Ovary (tissue), 9 donors: ENCODE data around the gene UBE3D. TPM values are rescaled to one million over a fixed set of nuclear protein-coding genes. Genes with fewer than 3 reads are reported as not detected.

Source experiments
- DNase-seq, 5 donors: peaks; one replicate each; pipeline ENCODE4 v3.0.0-alpha.2; 2019 to 2020
- H3K27ac ChIP-seq, 2 donors: fragments of 200-600 bp; one replicate each; pipeline versions ENCODE4 v1.5.1 to v1.8.0; 2019 to 2022
- H3K27me3 ChIP-seq: fragments of 200-600 bp; one replicate; pipeline ENCODE4 v1.8.0; 2022
- H3K36me3 ChIP-seq: fragments of 200-600 bp; sonication (generic); one replicate; pipeline ENCODE4 v1.5.1; 2019
- H3K4me1 ChIP-seq: one replicate; pipeline ENCODE4 v1.8.1; 2013; ENCODE audit warnings: mild to moderate bottlenecking, moderate library complexity; ENCODE audit not compliant: insufficient read depth
- H3K4me3 ChIP-seq: fragments of 200-600 bp; sonication (generic); one replicate; pipeline ENCODE4 v1.5.1; 2017
- H3K9me3 ChIP-seq, 2 donors: fragments of 200-600 bp in 1 of 2; sonication (generic) in 1 of 2; one replicate each; pipeline versions ENCODE4 v1.5.1 to v1.8.1; 2013 to 2019; ENCODE audit warnings: mild to moderate bottlenecking in 1 of 2, moderate library complexity in 1 of 2
- CTCF ChIP-seq, 3 donors: fragments of 450-650 bp in 2 of 3; fragments of 200-600 bp in 1 of 3; IDR thresholded peaks; one replicate each; pipeline versions ENCODE4 v1.5.1 to v1.8.0; 2016 to 2022; ENCODE audit warnings: antibody characterized with exemption in 3 of 3, mild to moderate bottlenecking in 1 of 3
- EP300 ChIP-seq: sonication (generic); formaldehyde crosslinking; IDR thresholded peaks from one replicate; pipeline ENCODE4 v1.6.1; 2017; ENCODE audit warnings: antibody characterized with exemption
- POLR2A ChIP-seq: fragments of 450-650 bp; IDR thresholded peaks from one replicate; pipeline ENCODE4 v1.6.1; 2017; ENCODE audit warnings: antibody characterized with exemption, mild to moderate bottlenecking, moderate library complexity
- WGBS, 3 donors: extraction: QIAGEN DNeasy Blood & Tissue Kit in 1 of 3; methylation state at CpG; one replicate each; pipeline versions ENCODE4 v1.1.5 to v1.1.7; 2013 to 2017; 5-methylcytosine and 5-hydroxymethylcytosine counted together
- intact Hi-C, 4 donors: fragments of 100-400 bp; cut with DNase I; formaldehyde crosslinking; loops; one replicate each; pipeline versions ENCODE4 v1.11.0 to v1.15.1; 2022 to 2023
- polyA plus RNA-seq, 2 donors: library from polyadenylated mRNA; stranded (reverse); fragments of 200-250 nt in 1 of 2; fragments of 350-450 nt in 1 of 2; fragmentation: Illumina TruSeq in 1 of 2; extraction: RNeasy Lipid Tissue Mini Kit (QIAGEN cat#74804) in 1 of 2; gene quantifications; one replicate each; pipeline ENCODE4 v1.2.3, GENCODE V29; 2013 to 2014
- total RNA-seq, 7 donors: library from RNA; depleted of rRNA in 2 of 7; stranded (reverse); fragments of >200 nt in 2 of 7; fragmentation: NEBNext Ultra II Directional in 3 of 7; extraction: Animal tissue kit (Norgen Biotek cat#: 25700) in 3 of 7; gene quantifications; one replicate each; pipeline versions ENCODE4 v1.1.0 to v1.2.4, GENCODE V29; 2016 to 2023
- donor health status: DM: no; HTN: no; CAD: no; lungs with moderate emphysema.
- donor health status: DM: no; HTN: no; CAD: no.
- donor health status: Bipolar disorder and iron deficiency.
- donor health status: DM: yes; HTN: yes; CAD: no.
- donor health status: DM: no; HTN: no; CAD: no.
- donor health status: DM: yes; HTN: yes; CAD: no.

The UBE3D gene
- total and polyA plus RNA-seq, 9 donors: 3.3 to 13.1 (median 5.9) TPM

DNA sequence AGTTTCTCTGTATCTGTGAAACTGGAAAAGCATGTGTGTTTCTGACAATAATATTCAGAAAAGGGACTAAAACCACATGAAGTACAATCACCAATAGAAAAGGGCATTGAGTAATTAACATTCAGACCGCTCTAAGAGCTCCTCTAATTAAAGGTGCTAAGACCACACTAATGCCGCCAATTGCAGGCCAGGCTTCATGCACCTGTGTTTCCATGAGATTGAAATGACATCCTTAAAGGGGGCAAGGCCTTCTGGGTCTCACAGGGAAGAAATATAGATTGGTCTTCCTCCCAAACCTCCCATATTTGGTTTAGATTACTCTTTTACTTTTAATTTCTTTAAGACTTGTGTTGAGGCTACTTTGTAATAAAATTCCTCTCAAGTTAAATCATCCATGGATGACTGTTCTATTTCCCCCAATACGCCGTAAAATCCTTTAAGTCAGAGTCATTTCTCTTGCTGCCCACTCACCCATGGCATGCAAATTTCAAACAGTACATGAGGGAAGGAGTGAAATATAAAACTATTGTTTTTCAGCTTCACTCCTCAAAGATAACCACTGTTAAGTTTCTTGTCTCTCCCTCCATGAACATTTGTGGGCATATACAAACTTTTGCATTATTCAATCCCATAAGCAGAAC, 110.6 kb downstream of the UBE3D start:
- TF ChIP-seq CTCF (IDR thresholded peaks at IDR 0.05) (no peak), EP300 (no peak), POLR2A (no peak)
- no peak for DNase-seq
- no peaks in the 10 kb centered on the region for H3K9me3 ChIP-seq
- no peaks in the 10 kb centered on the region for H3K4me1 ChIP-seq
- intact Hi-C loops: no loop called here
- 78 to 91% (median 78%) methylated on average over 4 of the region's 4 CpGs for WGBS, 3 donors
- H3K36me3 ChIP-seq: no peaks in the 10 kb centered on the region
- H3K4me3 ChIP-seq: no peak overlapping the region
- H3K27me3 ChIP-seq: no peaks in the 10 kb centered on the region
- H3K27ac ChIP-seq: no peak overlapping the region

DNA sequence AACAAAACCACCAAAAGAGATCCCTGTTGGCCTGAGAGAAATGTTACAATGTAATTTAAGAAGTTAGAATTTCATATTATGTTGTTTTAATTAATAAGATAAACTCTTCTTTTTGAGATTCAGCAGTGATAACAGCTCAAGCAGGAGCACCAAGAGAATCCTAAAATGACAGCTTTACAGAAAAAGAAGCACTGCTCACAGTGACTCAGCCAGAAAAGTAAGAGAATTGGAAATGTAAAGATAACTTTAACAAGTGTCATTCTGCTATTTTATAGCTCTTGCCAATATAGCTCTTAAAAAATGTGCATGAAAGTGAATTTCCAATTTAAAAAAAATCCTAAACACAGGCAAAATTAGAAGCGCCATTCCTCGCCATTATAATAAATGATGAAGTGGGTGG, 111.3 kb downstream of the UBE3D start:
- no peaks in the 10 kb centered on the region for H3K4me1 ChIP-seq
- no peaks in the 10 kb centered on the region for H3K36me3 ChIP-seq
- H3K4me3 ChIP-seq: no peak overlapping the region
- no peaks in the 10 kb centered on the region for H3K9me3 ChIP-seq
- no peak for DNase-seq
- intact Hi-C loops: no loop called here
- no peaks in the 10 kb centered on the region for H3K27me3 ChIP-seq
- TF ChIP-seq POLR2A (no peak), CTCF (IDR thresholded peaks at IDR 0.05) (no peak), EP300 (no peak)
- WGBS, 3 donors: 77 to 96% (median 81%) methylated on average over 2 of the region's 2 CpGs
- H3K27ac ChIP-seq: no peak overlapping the region

DNA sequence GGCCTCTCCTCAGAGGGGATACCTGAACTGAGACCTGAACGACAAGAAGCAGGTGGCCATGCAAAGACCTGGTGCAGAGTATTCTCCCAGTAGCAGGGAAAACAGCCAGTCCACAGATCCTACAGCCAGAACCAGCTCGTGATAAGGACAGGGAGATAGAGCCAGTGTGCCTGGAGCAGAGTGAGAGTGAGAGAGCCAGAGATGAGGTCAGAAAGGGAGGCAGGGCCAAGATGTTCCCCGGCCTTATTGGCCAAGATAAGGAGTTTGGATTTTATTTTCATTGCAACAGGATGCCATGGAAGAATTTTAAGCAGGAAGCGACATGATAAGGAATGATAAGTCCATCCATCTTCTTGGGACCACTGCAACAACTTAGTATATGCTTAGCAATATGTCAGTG, 111.8 kb downstream of the UBE3D start:
- Histone ChIP-seq H3K36me3 (no peaks in the 10 kb centered on the region), H3K27ac (no peak overlapping the region), H3K9me3 (no peaks in the 10 kb centered on the region), H3K4me1 (no peaks in the 10 kb centered on the region), H3K4me3 (no peak overlapping the region), H3K27me3 (no peaks in the 10 kb centered on the region)
- no peak for TF ChIP-seq EP300
- TF ChIP-seq POLR2A: no peak
- TF ChIP-seq CTCF (IDR thresholded peaks at IDR 0.05): no peak
- 25 to 47% (median 39%) methylated on average over 4 of the region's 4 CpGs for WGBS, 3 donors
- intact Hi-C loops: no loop called here
- peak in 1 of 5 donors; percentile 39 for DNase-seq

DNA sequence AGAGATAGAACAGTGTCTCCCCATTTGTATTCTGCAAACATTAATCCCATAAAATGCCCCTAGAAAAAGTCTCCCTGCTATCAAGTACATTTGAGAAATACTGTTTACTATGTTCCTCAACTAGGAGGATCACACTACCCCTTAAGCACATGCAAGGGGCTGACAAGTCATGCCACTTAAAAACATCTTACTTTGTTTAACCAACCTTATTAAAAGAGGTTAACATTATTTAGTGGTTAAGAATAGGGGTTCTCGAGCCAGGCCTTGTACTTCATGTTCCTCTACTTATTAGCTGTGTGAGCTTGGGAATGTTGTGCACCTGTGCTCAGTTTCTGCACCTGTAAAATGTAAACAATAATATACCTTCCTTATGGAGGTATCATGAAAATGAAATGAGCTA, 113.7 kb downstream of the UBE3D start:
- 94 to 95% (median 95%) methylated on average over 1 of the region's 1 CpG for WGBS, 3 donors
- Histone ChIP-seq H3K27ac (no peak overlapping the region), H3K4me1 (no peaks in the 10 kb centered on the region), H3K4me3 (no peak overlapping the region), H3K36me3 (no peaks in the 10 kb centered on the region), H3K27me3 (no peaks in the 10 kb centered on the region), H3K9me3 (no peaks in the 10 kb centered on the region)
- TF ChIP-seq EP300 (no peak), POLR2A (no peak), CTCF (IDR thresholded peaks at IDR 0.05) (no peak)
- DNase-seq: no peak
- intact Hi-C loops: no loop called here
